ENCODE measurements around the gene DUSP5.
"Not testable (repeated sequence)": the region's sequence is repeated elsewhere in the genome, so short reads cannot be mapped to it uniquely, and the experiment has no call there.

Gene DUSP5

GRCh38 chr10:110497438-110498086 is at the start of gene DUSP5:
TSS of gene DUSP5 (plus strand) at chr10:110497907. CDS start at chr10:110498122, 215 bp downstream.
- DNase-seq, result peak; percentile 88

GRCh38 chr10:110448682-110449418 is 48.9 kb upstream of the DUSP5 start:
- DNase-seq, result peak; percentile 74

- DNase-seq, result peak; percentile 45
Observed at GRCh38 chr10:110455446-110455845, 42.3 kb upstream of the DUSP5 start.

- no peak for DNase-seq
Observed at GRCh38 chr10:110456046-110456445, 41.7 kb upstream of the DUSP5 start.

GRCh38 chr10:110456523-110457091 is 41.1 kb upstream of the DUSP5 start:
- DNase-seq, result no peak

GRCh38 chr10:110457851-110458250 is 39.9 kb upstream of the DUSP5 start:
- no peak for DNase-seq

GRCh38 chr10:110458266-110458920 is 39.3 kb upstream of the DUSP5 start:
- no peak for DNase-seq

- no peak for DNase-seq
Observed at GRCh38 chr10:110459600-110459999, 38.1 kb upstream of the DUSP5 start.

GRCh38 chr10:110460111-110460809 is 37.4 kb upstream of the DUSP5 start:
- no peak for DNase-seq

- DNase-seq, result no peak
Observed at GRCh38 chr10:110461088-110461487, 36.6 kb upstream of the DUSP5 start.

- DNase-seq, result no peak
Observed at GRCh38 chr10:110461530-110461929, 36.2 kb upstream of the DUSP5 start.

GRCh38 chr10:110462166-110463095 is 35.3 kb upstream of the DUSP5 start:
- no peak for DNase-seq

- not testable (repeated sequence) for DNase-seq
Observed at GRCh38 chr10:110468258-110468657, 29.4 kb upstream of the DUSP5 start.

- not testable (repeated sequence) for DNase-seq
Observed at GRCh38 chr10:110470541-110470940, 27.2 kb upstream of the DUSP5 start.

- no peak for DNase-seq
Observed at GRCh38 chr10:110471566-110472139, 26.1 kb upstream of the DUSP5 start.

GRCh38 chr10:110474017-110474416 is 23.7 kb upstream of the DUSP5 start:
- DNase-seq, result no peak

GRCh38 chr10:110474826-110475225 is 22.9 kb upstream of the DUSP5 start:
- DNase-seq, result no peak

GRCh38 chr10:110475722-110476515 is 21.8 kb upstream of the DUSP5 start:
- DNase-seq, result no peak

GRCh38 chr10:110479710-110480109 is 18.0 kb upstream of the DUSP5 start:
- no peak for DNase-seq

- no peak for DNase-seq
Observed at GRCh38 chr10:110480387-110480786, 17.3 kb upstream of the DUSP5 start.

GRCh38 chr10:110481919-110482318 is 15.8 kb upstream of the DUSP5 start:
- no peak for DNase-seq

Measured in NK-92 treated with Interleukin-12 subunit alpha and Interleukin-12 subunit beta, amount 100 ng/mL, for 24 hours (cell line).